GM10266 (cell line): ENCODE measurements around the gene CAMTA1.

Experiments used
- DNase-seq: peaks from one replicate; pipeline ENCODE4 v3.0.0; 2012; ENCODE audit errors: extremely low spot score
- TF ChIP-seq, protein P1 (sequence below): IDR thresholded peaks from 2 replicates; pipeline ENCODE4 v1.5.1; 2012; ENCODE audit warnings: mild to moderate bottlenecking, low read depth; ENCODE audit not compliant: control insufficient read depth, insufficient read depth; ENCODE audit errors: missing control alignments

The CAMTA1 gene

DNA sequence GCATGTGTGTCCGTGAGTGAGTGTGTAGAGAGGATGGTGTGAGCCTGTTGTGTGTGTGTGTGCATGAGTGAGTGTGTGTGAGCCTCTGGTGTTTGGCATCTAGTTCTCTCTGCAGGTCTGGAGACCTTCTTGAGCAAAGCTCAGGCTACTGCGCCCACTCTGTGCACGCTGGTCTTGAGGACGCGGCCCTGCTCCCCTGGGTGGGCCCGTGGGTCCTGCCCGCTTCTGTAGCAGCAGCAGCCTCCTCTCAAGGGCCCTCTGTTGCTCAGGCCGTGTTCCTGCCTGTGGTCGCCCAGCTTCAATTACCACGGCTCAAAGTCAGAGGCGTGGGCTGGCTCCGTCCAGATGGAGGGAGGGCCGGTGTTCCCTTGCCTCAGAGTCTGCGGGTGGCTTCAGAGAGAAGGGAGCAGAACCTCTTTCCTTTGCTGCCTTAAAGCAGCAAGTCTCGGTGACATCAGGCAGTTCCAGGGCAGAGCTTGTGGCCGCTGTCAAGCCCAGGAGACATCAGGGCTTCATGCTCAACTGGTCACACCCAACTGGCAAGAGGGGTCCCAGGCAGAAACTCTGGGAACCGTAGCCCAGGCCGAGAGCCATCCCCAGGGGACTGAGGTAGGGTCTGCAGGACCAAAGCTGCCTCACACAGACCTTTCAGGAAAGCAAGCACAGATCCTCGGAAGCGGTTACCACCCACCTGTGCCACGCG, 715.3 kb downstream of the CAMTA1 start:
- TF ChIP-seq, protein P1, sequence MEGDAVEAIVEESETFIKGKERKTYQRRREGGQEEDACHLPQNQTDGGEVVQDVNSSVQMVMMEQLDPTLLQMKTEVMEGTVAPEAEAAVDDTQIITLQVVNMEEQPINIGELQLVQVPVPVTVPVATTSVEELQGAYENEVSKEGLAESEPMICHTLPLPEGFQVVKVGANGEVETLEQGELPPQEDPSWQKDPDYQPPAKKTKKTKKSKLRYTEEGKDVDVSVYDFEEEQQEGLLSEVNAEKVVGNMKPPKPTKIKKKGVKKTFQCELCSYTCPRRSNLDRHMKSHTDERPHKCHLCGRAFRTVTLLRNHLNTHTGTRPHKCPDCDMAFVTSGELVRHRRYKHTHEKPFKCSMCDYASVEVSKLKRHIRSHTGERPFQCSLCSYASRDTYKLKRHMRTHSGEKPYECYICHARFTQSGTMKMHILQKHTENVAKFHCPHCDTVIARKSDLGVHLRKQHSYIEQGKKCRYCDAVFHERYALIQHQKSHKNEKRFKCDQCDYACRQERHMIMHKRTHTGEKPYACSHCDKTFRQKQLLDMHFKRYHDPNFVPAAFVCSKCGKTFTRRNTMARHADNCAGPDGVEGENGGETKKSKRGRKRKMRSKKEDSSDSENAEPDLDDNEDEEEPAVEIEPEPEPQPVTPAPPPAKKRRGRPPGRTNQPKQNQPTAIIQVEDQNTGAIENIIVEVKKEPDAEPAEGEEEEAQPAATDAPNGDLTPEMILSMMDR = no peak
- no peak for DNase-seq

DNA sequence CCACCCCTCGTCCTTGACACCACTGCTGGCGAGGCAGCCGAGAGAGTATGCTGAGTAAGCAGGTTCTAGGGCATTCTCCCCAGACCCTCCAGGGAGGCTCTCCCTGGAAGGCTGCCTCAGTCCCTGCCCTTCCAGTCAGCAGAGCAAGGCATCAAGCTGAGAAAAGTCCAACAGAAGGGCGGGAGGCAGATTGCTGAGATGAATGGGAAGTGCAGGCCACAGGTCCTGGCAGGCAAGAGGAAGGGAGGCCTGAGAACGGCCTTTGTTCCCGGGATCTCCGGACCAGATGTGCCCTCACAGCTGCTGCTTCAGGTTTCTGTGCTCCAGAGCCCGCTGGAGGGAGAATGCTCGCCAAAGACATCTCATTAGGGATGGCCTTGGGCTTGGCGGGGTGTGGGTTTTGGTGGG, 715.8 kb downstream of the CAMTA1 start:
- DNase-seq = no peak
- TF ChIP-seq, protein P1 = no peak

GRCh38 chr1:7501723-7502603, 716.7 kb downstream of the CAMTA1 start:
- DNase-seq = no peak
- TF ChIP-seq, protein P1 = no peak

DNA sequence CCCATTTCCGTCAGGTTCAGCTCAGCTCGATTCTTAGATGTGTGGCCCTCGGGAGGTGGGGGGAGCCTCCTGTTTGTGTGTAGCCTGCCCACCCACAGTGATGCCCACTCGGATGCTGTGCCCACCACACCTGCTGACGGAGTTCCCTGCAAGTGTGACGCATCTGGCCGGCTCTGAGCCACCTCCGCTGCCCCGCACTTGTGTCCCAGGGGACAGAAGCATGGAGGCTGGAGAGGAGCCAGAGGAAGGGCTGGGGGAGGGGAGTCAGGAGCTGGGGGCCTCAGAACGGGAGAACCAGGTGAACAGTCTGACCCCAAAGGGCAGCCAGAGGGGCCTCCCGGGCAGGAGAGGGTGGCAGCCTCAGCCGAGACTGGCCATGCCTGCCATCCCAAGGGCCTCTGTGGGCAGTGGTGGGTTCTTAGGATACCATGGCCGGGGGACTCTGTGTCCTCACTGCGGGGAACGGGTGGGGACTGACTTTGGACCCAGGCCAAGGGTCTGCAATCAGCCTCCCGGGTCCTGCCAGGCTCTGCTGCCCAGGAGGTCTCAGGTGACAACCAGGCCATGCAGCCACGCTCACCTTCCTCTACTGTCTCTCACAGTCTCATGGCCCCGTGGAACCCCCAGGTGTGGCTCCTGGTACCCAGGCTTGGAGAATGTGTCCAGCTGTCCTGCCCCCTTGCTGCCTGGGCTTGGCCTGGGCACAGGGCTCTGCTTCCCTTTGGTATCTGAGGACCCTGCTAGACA, 718.6 kb downstream of the CAMTA1 start:
- DNase-seq = no peak
- TF ChIP-seq, protein P1 = no peak

DNA sequence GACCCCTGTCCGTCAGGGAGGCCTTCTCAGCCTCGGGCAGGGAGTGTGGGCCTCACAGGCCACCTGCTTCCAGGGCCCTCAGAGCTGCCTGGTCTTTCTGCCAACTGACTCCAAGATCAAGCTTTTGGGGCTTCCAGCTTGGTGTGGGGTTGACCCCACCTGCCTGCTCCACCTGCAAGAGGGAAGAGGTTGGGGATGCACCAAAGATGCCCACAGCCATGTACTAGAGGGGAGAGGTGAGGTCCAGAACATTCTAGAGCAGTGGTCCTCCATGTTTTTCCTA, 719.1 kb downstream of the CAMTA1 start:
- no peak for DNase-seq
- TF ChIP-seq, protein P1 = no peak

DNA sequence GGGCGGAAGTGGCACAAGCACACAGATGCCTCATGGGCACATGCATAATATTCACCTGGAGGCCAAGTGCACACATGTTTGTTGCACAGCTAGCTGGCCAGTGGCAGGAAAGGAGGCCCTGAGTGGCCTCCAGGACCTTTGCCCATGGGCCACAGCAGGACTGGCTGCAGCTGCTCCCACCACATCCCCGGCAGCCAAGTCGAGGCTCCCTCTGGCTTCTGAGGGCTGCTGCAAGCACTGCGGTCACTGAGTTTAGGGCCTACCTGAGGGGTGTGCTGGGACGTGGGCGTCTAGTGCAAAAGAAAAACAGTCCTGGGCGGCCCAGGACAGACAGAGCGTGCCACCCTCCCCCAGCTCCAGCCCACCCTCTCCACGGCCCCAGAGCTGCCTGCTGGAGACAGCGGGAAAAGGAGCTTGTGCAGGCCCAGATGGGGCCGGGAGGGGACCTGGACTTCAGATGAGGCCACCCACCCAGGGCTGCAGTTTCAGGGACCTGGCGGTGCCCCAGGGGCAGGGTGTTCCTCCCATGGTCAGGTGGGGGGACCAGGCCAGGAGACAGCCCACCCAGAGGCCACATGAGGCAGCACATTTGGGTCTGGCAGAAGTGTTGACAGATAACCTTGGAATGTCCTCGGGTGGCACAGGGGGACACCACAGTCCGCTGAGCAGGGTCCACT, 720.0 kb downstream of the CAMTA1 start:
- no peak for DNase-seq
- TF ChIP-seq, protein P1 = no peak
